ENCODE measurements around the gene CHI3L2.

DNA sequence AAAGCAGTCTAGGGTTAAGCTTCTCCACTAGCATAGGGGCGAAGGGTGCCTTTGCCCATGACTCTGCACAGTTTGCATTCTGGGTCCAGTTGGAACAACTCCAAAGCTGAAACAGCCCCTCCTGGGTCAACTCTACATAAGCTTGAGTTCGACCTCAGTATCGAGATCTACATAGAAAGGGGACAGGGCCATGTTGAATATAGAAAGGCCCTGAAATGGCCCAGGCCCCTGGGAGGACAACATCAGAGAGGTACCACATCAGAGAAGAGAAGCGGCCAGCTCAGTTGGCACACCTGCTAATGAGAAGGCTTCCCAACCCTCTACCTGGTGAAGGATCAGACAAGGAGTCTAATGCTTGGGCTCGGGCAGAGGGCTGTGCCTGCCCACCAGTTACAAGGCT lies 28.7 kb upstream of the CHI3L2 start:
- TF ChIP-seq, protein P1, sequence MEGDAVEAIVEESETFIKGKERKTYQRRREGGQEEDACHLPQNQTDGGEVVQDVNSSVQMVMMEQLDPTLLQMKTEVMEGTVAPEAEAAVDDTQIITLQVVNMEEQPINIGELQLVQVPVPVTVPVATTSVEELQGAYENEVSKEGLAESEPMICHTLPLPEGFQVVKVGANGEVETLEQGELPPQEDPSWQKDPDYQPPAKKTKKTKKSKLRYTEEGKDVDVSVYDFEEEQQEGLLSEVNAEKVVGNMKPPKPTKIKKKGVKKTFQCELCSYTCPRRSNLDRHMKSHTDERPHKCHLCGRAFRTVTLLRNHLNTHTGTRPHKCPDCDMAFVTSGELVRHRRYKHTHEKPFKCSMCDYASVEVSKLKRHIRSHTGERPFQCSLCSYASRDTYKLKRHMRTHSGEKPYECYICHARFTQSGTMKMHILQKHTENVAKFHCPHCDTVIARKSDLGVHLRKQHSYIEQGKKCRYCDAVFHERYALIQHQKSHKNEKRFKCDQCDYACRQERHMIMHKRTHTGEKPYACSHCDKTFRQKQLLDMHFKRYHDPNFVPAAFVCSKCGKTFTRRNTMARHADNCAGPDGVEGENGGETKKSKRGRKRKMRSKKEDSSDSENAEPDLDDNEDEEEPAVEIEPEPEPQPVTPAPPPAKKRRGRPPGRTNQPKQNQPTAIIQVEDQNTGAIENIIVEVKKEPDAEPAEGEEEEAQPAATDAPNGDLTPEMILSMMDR (IDR thresholded peaks at IDR 0.05) = no peak
- TF ChIP-seq ESRRA (CRISPR knock-in tag; IDR thresholded peaks at IDR 0.05; ENCODE audit: borderline replicate concordance) (no peak), GTF2I (CRISPR knock-in tag; conservative IDR thresholded peaks at IDR 0.05) (no peak), SP1 (CRISPR knock-in tag; conservative IDR thresholded peaks at IDR 0.05) (no peak), JUN (CRISPR knock-in tag; IDR thresholded peaks at IDR 0.05) (no peak), TEAD4 (CRISPR knock-in tag; IDR thresholded peaks at IDR 0.05) (no peak), NR1H2 (CRISPR knock-in tag; IDR thresholded peaks at IDR 0.05) (no peak), FOXP1 (CRISPR knock-in tag; IDR thresholded peaks at IDR 0.05; ENCODE audit: borderline replicate concordance) (no peak), ZNF317 (CRISPR knock-in tag; IDR thresholded peaks at IDR 0.05; ENCODE audit: borderline replicate concordance, low read depth) (no peak), CREM (CRISPR knock-in tag; IDR thresholded peaks at IDR 0.05) (no peak)
- TF ChIP-seq, protein P2, sequence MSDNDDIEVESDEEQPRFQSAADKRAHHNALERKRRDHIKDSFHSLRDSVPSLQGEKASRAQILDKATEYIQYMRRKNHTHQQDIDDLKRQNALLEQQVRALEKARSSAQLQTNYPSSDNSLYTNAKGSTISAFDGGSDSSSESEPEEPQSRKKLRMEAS (CRISPR knock-in tag; IDR thresholded peaks at IDR 0.05) = no peak
- TF ChIP-seq, protein P3, sequence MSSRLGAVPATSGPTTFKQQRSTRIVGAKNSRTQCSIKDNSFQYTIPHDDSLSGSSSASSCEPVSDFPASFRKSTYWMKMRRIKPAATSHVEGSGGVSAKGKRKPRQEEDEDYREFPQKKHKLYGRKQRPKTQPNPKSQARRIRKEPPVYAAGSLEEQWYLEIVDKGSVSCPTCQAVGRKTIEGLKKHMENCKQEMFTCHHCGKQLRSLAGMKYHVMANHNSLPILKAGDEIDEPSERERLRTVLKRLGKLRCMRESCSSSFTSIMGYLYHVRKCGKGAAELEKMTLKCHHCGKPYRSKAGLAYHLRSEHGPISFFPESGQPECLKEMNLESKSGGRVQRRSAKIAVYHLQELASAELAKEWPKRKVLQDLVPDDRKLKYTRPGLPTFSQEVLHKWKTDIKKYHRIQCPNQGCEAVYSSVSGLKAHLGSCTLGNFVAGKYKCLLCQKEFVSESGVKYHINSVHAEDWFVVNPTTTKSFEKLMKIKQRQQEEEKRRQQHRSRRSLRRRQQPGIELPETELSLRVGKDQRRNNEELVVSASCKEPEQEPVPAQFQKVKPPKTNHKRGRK (CRISPR knock-in tag; IDR thresholded peaks at IDR 0.05; ENCODE audit: borderline replicate concordance) = no peak
- TF ChIP-seq, protein P4, sequence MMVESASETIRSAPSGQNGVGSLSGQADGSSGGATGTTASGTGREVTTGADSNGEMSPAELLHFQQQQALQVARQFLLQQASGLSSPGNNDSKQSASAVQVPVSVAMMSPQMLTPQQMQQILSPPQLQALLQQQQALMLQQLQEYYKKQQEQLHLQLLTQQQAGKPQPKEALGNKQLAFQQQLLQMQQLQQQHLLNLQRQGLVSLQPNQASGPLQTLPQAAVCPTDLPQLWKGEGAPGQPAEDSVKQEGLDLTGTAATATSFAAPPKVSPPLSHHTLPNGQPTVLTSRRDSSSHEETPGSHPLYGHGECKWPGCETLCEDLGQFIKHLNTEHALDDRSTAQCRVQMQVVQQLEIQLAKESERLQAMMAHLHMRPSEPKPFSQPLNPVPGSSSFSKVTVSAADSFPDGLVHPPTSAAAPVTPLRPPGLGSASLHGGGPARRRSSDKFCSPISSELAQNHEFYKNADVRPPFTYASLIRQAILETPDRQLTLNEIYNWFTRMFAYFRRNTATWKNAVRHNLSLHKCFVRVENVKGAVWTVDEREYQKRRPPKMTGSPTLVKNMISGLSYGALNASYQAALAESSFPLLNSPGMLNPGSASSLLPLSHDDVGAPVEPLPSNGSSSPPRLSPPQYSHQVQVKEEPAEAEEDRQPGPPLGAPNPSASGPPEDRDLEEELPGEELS (CRISPR knock-in tag; IDR thresholded peaks at IDR 0.05) = no peak
- TF ChIP-seq, protein P5, sequence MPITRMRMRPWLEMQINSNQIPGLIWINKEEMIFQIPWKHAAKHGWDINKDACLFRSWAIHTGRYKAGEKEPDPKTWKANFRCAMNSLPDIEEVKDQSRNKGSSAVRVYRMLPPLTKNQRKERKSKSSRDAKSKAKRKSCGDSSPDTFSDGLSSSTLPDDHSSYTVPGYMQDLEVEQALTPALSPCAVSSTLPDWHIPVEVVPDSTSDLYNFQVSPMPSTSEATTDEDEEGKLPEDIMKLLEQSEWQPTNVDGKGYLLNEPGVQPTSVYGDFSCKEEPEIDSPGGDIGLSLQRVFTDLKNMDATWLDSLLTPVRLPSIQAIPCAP (CRISPR knock-in tag; IDR thresholded peaks at IDR 0.05) = no peak

Data from WTC11 (cell line).